Effector memory CD4-positive, alpha-beta T cell (primary cell): Measurements from ENCODE around the gene RNF17.

Source experiments
- DNase-seq, 3 donors: peaks; one replicate each; pipeline ENCODE4 v3.0.0-alpha.2; 2020
- H3K27ac ChIP-seq: 2 replicates; pipeline ENCODE4 v1.7.0; 2013; ENCODE audit warnings: mild to moderate bottlenecking, low read length, moderate library complexity; ENCODE audit not compliant: insufficient read depth, poor library complexity, severe bottlenecking
- H3K27me3 ChIP-seq: replicated peaks from 2 replicates; pipeline ENCODE4 v1.7.0; 2013; ENCODE audit warnings: mild to moderate bottlenecking, low read length; ENCODE audit not compliant: insufficient read depth, control insufficient read depth, poor library complexity, severe bottlenecking
- H3K36me3 ChIP-seq: 2 replicates; pipeline ENCODE4 v1.7.0; 2013; ENCODE audit warnings: mild to moderate bottlenecking, low read length, moderate library complexity; ENCODE audit not compliant: control insufficient read depth, insufficient read depth
- H3K4me1 ChIP-seq: 2 replicates; pipeline ENCODE4 v1.7.0; 2013; ENCODE audit warnings: low read length, mild to moderate bottlenecking; ENCODE audit not compliant: control insufficient read depth, insufficient read depth, poor library complexity, severe bottlenecking
- H3K4me3 ChIP-seq: 2 replicates; pipeline ENCODE4 v1.7.0; 2013; ENCODE audit warnings: low read length, low read depth, mild to moderate bottlenecking; ENCODE audit not compliant: insufficient read depth, poor library complexity, severe bottlenecking
- H3K9me3 ChIP-seq: 2 replicates; pipeline ENCODE4 v1.7.0; 2013; ENCODE audit warnings: mild to moderate bottlenecking, low read length, moderate library complexity; ENCODE audit not compliant: control insufficient read depth

Gene RNF17

DNA sequence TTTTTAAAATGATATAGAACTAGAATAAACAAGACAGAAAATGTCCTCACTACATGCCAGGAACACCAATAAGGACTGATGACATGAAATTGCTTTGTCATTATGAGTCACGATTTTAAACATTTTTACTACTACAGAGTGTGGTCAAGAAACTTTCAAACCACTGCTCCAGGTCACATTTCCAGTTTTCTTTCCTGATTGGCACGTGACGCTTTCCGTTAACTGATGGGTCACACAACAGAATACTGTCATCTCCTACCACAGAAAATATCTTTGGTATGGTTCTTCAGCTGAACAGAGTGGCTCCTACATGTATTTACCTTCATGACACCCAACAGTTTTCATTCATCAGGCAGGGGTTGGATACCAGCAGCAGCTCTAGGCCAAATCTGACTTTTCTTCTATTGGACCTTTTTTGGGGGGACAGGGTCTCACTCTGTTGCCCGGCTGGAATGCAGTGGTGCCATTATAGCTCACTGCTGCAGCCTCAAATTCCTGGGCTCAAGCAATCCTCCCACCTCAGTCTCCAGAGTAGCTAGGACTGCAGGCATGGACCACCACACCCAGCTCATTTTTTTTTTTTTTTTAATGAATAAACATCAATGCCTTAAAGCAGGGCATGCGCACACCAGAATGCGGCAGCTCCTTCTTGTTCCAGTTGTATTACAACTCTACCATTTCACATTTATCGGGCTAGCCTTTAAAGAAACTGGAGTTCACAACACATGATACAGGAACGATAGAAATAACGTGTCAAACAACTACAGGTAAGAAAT is 147.4 kb downstream of the RNF17 start:
- H3K27ac ChIP-seq: no peak overlapping the region
- no peaks in the 10 kb centered on the region for H3K27me3 ChIP-seq
- no peaks in the 10 kb centered on the region for H3K36me3 ChIP-seq
- no peak for DNase-seq
- H3K4me1 ChIP-seq: no peaks in the 10 kb centered on the region
- H3K4me3 ChIP-seq: no peak overlapping the region
- H3K9me3 ChIP-seq: no peaks in the 10 kb centered on the region

DNA sequence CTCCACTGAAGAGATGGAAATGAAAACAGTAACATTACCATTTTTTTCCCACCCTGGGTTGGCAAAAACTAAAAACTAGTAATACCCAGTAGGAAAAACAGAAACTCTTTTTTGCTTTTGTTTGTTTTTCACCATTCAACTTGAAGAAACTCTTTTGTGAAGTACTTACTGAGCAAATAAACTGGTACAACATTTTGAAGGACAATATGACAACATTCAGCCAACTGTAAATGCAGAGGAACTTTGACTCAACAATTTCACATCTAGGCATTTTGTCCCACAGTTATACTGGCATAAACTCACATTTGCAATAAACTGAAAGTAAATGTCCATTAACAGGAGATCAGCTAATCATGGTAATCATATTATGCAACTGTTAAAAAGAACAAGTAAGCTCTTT is 152.5 kb downstream of the RNF17 start:
- H3K27ac ChIP-seq: no peak overlapping the region
- no peaks in the 10 kb centered on the region for H3K27me3 ChIP-seq
- no peaks in the 10 kb centered on the region for H3K36me3 ChIP-seq
- H3K9me3 ChIP-seq: no peaks in the 10 kb centered on the region
- DNase-seq: no peak
- H3K4me3 ChIP-seq: no peak overlapping the region
- H3K4me1 ChIP-seq: no peaks in the 10 kb centered on the region

DNA sequence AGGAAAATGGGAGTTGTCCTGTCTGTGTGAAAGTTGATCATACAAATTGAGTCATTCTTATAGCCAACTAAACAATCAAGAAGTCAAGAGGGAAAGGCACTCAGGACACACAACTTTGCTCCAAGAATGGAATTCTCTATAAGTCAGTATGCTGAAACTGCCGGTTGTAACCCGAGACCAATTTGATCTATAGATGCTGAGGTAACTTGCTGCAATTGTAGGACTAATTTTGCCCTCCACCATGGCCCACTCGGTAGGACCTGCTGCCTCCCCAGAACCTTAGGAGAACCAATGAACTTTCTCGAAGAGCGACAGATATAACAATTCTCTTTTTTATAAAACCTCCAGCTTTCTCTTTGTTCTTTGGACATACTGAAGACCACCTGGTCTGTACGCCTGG is 157.0 kb downstream of the RNF17 start:
- Histone ChIP-seq H3K36me3 (no peaks in the 10 kb centered on the region), H3K27me3 (no peaks in the 10 kb centered on the region), H3K27ac (no peak overlapping the region), H3K4me3 (no peak overlapping the region), H3K4me1 (peaks cover 5% of the 10 kb centered on the region), H3K9me3 (no peaks in the 10 kb centered on the region)
- DNase-seq: no peak

DNA sequence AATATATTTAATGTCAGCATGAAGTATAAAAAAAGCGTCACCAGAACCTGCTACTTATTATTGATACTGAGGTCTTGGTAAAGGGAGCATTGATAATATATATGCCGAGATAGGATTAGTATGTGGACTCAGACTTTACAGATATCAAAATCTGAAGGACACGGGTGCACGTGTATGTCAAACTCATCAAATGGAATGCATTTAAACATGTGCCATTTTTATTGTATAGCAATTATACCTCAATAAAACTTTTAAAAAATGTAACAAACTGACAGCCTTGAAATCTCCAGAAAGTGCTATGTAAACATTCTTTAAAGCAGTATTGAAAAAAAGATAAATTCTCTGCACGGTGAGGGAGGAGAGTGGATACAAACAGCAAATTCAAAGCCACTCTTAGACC is 157.9 kb downstream of the RNF17 start:
- H3K4me3 ChIP-seq: peak overlapping the region; percentile 89
- no peak for DNase-seq
- H3K36me3 ChIP-seq: no peaks in the 10 kb centered on the region
- no peaks in the 10 kb centered on the region for H3K9me3 ChIP-seq
- no peak overlapping the region for H3K27ac ChIP-seq
- no peaks in the 10 kb centered on the region for H3K27me3 ChIP-seq
- H3K4me1 ChIP-seq: peaks cover 5% of the 10 kb centered on the region

DNA sequence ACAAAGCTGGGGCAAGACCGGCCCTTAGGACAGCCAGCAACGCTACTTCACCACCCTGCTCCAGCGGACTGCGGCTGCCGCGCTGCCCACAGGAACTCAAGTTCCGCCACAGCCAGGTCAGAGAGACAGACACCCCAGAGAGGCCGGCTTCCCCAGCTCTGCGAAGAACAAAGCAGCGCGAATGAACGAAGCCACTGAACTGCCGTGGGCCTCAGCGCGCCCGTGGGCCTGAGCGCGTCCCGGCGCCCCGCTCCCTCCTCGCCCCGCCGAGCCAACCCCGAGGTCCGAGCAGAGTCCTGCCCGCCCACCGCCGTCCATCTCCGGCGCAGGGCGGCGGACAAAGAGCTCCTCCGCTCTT is 158.4 kb downstream of the RNF17 start:
- no peak for DNase-seq
- no peaks in the 10 kb centered on the region for H3K9me3 ChIP-seq
- no peaks in the 10 kb centered on the region for H3K36me3 ChIP-seq
- H3K27me3 ChIP-seq: no peaks in the 10 kb centered on the region
- H3K4me3 ChIP-seq: peak overlapping the region; percentile 89
- peak overlapping the region; percentile 75 for H3K27ac ChIP-seq
- H3K4me1 ChIP-seq: peaks cover 5% of the 10 kb centered on the region

DNA sequence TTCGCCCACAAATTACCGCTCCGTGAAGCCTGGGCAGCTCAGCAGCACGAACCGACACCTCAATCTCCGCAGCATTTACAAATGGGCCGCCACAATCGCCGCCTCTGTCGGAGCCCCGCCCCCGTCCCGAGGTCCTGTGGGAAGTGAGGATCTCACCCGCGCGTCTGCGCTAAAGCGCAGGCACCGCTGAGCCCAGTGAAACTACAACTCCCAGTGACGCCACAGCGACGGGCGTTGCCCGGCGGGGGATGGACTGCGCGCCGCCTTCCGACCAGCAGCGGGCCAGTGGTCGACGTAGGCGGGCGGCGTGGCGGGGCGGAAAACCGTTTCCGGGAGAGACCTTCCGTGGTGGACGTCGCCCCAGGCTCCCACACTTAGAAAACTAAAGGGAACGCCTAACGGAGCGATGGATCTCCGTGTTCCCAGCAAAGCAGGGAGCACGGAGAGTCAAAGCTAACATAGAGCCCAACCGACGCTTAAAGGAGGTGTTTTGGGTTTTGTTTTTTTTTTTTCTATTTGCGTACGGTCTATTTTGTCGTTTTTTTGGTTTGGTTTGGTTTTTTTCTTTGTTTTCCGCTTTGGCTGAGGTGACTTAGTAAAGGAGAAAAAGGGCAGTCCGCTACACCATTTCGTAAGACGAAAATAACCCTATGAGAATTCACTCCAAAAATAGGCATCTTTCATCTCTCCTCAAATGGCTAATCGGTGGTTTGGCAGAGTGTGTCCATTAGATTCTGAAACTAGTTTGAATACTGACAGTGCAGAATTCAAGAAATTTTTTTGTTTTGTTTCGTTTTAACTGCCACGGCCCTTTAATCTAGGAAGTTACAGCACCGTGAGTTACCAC is 159.0 kb downstream of the RNF17 start:
- peaks cover 5% of the 10 kb centered on the region for H3K4me1 ChIP-seq
- H3K4me3 ChIP-seq: peak overlapping the region; percentile 89
- H3K9me3 ChIP-seq: no peaks in the 10 kb centered on the region
- no peaks in the 10 kb centered on the region for H3K36me3 ChIP-seq
- no peaks in the 10 kb centered on the region for H3K27me3 ChIP-seq
- peak; percentile 82 to 88 (median 86) for DNase-seq
- H3K27ac ChIP-seq: peak overlapping the region; percentile 75

DNA sequence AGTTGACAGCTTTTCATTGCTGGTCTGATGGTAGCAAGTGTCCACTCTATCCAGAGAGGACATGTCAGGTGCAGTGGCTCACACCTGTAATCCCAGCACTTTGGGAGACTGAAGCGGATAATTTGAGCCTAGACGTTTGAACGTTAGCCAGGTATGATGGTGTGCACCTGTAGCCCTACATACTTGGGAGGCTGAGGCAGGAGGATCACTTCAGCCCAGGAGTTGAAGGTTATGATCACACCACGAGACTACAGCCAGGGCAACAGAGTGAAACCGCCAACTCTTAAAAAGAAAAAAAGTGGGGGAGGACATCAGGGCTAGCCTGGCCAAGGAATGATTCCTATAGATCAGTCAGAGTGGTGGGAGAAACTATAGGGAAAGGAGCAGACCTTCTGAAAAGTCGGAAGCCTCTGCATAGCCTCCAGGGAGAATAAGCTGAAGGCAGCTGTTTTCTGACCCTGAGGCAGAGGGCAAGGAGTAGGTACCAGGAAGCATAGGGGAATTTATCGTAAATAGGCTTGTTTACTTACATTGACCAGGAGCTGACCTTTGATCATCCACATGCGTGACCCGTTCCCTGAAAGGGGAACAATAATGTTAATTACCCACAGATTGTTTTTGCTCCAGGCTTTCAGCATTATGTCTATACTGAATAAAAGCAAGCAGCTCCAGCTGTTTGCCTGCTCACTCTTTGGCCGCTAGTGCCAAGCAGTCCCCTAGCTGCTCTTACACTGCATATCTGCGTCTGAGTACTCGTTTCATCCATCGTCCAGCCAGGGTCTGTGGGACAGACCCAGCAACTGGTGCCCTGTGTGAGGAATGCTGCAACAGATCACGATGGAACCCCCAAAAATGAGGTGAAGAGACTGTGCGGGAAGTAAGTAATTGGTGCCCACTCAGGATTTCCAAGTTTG is 161.6 kb downstream of the RNF17 start:
- H3K4me3 ChIP-seq: no peak overlapping the region
- peaks cover 5% of the 10 kb centered on the region for H3K4me1 ChIP-seq
- DNase-seq: no peak
- H3K9me3 ChIP-seq: no peaks in the 10 kb centered on the region
- H3K36me3 ChIP-seq: no peaks in the 10 kb centered on the region
- no peaks in the 10 kb centered on the region for H3K27me3 ChIP-seq
- H3K27ac ChIP-seq: no peak overlapping the region

DNA sequence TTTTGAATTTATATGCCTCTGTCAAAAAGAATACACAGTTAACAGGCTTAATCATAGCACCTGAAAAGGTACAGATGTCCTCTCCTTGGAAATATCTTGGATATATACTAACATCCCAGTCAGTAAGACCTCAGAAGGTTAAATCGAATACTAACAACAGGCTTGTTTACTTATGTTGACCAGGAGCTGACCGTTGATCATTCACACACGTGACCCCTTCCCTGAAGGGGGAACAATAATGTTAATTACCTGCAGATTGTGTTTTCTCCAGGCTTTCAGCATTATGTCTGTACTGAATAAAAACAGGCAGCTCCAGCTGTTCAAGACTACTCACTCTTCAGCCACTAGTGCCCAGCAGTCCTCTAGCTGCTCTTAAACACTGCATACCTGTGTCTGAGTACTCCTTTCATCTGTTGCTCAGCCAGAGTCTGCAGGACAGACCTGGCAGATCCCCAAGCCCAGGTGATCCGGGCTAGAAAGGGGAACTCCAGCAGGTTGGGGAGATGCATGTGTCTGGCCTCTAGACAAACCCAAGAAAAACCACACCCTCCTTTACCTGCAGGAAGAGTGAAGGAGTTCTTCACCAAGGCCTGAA is 163.9 kb downstream of the RNF17 start:
- H3K4me1 ChIP-seq: no peaks in the 10 kb centered on the region
- no peak for DNase-seq
- peaks cover 4% of the 10 kb centered on the region for H3K27me3 ChIP-seq
- H3K4me3 ChIP-seq: no peak overlapping the region
- no peaks in the 10 kb centered on the region for H3K9me3 ChIP-seq
- H3K36me3 ChIP-seq: no peaks in the 10 kb centered on the region
- no peak overlapping the region for H3K27ac ChIP-seq

DNA sequence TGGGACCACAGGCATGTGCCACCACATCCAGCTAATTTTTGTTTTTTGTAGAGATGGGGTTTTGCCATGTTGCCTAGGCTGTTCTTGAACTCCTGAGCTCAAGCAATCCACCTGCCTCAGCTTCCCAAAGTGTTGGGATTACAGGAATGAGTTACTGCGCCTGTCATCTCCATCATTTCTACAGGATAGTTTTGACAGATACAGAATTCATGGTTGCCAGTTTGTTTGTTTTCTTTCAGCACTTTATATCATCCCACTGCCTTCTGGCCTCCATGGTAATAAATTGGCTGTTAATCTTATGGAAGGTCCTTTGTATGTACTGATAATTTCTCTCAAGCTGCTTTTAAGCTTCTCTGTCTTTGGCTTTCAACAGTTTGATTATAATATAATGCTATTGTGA is 165.2 kb downstream of the RNF17 start:
- H3K9me3 ChIP-seq: no peaks in the 10 kb centered on the region
- H3K27me3 ChIP-seq: peaks cover 4% of the 10 kb centered on the region
- H3K4me3 ChIP-seq: no peak overlapping the region
- H3K27ac ChIP-seq: no peak overlapping the region
- DNase-seq: no peak
- no peaks in the 10 kb centered on the region for H3K36me3 ChIP-seq
- H3K4me1 ChIP-seq: no peaks in the 10 kb centered on the region
